GM18868 (cell line): ENCODE results near the gene ACR.

Experiments
- ATAC-seq: cut with Tn5 transposase; IDR thresholded peaks from one replicate; pipeline ENCODE4 v1.9.1; 2021; ENCODE audit warnings: mild to moderate bottlenecking, moderate library complexity; ENCODE audit not compliant: unreplicated experiment

ACR gene

GRCh38 chr22:50737728-50738648 is at the start of gene ACR:
TSS of gene ACR (plus strand) at chr22:50738204. CDS start at chr22:50738236, 32 bp downstream.
- ATAC-seq, result no peak

- ATAC-seq, result no peak
Observed at GRCh38 chr22:50688448-50688847, 49.6 kb upstream of the ACR start.

- ATAC-seq, result no peak
Observed at GRCh38 chr22:50691521-50691920, 46.5 kb upstream of the ACR start.

- no peak for ATAC-seq
Observed at GRCh38 chr22:50693462-50693861, 44.5 kb upstream of the ACR start.

DNA sequence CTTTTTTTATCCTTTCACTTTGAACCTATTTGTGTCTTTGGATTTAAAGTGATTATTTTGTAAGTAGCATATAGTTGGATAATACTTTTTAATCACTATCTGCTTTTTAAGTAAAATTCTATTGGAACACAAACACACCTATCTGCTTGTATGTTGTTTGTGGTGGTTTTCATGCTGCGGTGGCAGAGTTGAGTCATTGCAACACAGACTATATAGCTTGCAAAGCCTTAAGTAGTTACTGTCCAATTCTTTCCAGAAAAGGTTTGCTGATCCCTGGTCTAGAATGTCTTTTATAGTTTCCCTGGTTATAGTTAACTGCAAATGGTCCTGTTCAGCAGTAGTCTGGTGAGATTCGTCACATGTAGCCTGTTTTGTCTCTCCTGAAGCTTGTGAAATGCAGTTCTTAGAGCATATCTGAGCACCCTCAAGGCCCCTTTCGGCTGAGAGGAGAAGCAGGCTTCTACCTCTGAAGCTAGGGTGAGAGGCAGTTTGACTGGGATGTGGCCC is 43.9 kb upstream of the ACR start:
- ATAC-seq, result no peak

GRCh38 chr22:50694766-50695420 is 43.1 kb upstream of the ACR start:
- ATAC-seq, result no peak

GRCh38 chr22:50695421-50696250 is 42.4 kb upstream of the ACR start:
- no peak for ATAC-seq

- ATAC-seq, result no peak
Observed at GRCh38 chr22:50696251-50696798, 41.7 kb upstream of the ACR start.

DNA sequence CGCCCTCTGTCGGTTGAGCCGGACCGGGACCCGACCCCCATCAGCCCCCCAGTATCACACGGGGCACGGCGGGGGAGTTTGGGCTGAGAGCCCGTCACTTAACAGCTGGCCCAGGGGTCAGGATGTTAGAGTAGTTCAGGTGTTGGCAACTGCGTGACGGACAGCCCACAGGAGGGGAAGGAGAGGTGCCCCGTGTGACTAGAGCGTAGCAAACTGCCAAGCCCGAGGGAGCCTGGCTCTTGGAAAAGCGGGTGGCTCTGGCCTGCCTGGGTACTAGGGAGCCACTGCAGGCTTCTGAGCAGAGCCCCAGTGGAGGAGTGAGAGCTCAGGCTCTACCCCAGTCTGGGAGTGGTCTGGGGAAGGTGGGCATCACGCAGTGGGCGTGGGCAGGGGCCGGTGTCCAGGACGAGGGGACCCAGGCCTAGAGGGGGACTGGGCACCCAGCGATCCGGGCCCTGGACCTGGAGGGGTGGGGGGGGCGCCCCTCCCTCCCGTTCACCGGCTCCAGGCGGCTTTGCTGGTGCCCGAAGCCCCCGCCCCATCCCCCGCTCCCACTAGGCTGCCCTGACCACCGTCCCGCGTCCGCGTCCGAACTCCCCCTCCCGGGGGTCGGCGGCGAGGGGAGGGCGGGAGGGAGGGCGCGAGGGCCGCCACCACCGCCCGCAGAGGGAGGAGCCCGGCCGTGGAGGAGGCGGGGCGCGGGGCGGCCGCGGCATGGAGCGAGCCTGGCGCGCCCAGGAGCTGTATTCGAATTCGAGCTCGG is 41.0 kb upstream of the ACR start:
- ATAC-seq, result no peak

- ATAC-seq, result no peak
Observed at GRCh38 chr22:50697667-50698506, 40.1 kb upstream of the ACR start.

DNA sequence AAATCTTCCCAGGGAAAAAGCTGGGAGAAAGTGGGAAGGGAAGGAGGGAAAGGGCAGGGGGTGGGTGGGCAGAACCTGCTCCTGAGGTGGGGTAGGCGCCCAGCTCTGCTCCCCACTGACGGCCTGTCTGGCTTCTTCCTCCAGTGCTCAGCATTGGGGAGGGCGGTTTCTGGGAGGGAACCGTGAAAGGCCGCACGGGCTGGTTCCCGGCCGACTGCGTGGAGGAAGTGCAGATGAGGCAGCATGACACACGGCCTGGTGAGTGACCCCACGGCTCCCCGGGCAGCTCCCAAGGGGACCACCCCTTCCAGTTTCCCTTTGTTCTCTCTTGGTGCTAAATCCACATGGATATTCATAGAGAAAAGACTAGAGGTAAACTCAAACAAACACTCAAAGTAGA is 39.5 kb upstream of the ACR start:
- no peak for ATAC-seq

GRCh38 chr22:50699001-50699755 is 38.8 kb upstream of the ACR start:
- no peak for ATAC-seq

GRCh38 chr22:50699756-50700386 is 38.1 kb upstream of the ACR start:
- no peak for ATAC-seq

DNA sequence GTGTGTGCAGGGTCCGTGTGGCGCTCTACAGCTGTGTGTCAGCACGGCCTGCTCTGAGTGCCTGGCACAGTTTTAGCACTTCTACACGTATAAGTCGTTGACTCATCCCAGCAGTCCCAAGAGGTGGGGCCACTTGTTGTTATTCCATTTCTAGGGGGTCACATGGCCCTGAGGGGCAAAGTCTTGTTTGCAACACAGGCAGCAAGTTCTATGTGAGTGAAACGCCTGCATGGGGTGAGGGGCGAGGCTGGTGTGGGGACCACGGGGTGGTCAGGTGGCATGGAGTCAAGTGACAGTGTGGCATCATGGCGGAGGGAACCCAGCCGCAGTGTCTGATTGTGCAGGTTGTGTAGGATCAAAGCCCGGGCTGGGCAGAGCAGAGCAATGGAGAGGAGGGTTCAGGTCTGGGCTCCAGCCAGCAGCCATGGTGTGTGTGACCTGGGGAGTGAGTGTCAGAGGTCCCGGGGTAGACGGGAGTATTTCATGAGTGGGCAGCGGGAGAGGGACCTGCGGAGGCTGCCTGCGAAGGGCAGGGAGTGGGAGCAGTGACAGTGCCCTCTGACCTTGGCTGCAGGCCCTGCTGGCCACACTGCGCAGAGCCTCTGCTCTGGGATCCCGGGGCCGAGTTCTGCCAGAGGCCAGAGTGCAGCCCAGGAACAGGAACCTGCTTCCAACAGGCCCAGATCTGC is 37.5 kb upstream of the ACR start:
- no peak for ATAC-seq

GRCh38 chr22:50701076-50701419 is 37.0 kb upstream of the ACR start:
- no peak for ATAC-seq

DNA sequence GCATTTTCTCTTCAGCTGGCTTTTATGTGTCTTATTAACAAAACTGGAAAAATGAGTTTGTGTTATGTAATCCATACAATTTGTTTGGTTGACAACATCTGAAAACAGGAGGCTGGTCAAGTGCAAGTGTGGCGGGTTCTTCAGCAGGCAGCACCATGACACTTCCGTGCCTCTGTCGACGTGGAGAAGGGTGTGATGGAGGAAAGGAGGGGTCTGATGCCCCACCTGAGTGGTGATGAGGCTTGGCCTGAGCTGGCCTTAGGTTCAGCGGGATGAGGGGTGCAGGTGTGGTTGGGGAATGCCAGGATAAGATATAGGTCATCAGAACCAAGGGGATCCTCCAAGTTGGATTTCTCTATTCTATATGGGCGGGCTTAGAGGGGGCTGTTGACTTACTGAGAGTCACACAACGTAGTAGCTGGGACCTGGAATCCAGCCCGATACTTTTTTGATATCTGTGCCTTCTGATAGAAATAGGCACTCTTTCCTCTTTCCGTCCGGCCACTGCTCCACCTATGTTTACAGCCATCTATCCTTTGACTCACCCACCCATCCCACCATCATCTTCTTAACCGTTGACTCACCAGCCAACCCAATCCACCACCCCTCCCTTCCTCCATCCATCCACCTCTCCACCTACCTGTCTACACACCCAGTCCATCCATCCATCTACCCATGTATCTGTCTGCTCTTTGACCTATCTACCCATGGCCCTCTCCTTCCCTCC is 36.4 kb upstream of the ACR start:
- ATAC-seq, result no peak

DNA sequence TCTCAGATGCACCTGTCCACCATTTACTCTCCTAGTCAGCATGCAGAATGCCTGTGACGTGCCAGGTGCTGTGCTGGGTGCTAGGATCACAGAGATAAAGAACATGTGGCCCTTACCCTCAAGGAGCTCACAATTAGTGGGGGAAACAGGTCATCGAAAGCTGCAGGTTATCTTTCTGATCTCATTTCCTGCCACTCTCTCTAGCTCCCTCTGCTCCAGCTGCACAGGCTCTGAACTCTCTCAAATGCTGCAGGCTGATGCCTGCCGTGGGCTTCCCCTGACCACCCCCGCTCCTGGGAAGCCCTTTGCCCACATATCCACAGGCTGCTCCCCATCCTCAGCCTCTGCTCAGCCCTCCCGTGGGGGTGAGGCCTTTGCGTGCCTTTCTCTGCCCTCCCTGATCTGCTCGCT is 35.7 kb upstream of the ACR start:
- no peak for ATAC-seq
